ENCODE measurements around the gene FGD6. TPM values are rescaled to one million over a fixed set of nuclear protein-coding genes. Genes with fewer than 3 reads are reported as not detected.

Gene FGD6
- total and polyA plus RNA-seq, 9 donors: 4.5 to 18.7 (median 15.2) TPM

GRCh38 chr12:95085612-95086011, 131.7 kb downstream of the FGD6 start:
- intact Hi-C loops (cut with DNase I): no loop called here
- Histone ChIP-seq H3K27ac (no peak overlapping the region), H3K36me3 (no peaks in the 10 kb centered on the region), H3K4me1 (ENCODE audit: insufficient read depth) (peaks cover 3% of the 10 kb centered on the region), H3K4me3 (no peak overlapping the region), H3K9me3 (no peaks in the 10 kb centered on the region), H3K27me3 (no peaks in the 10 kb centered on the region)
- no peak for DNase-seq
- TF ChIP-seq POLR2A (IDR thresholded peaks at IDR 0.05): no peak
- TF ChIP-seq, protein P1, sequence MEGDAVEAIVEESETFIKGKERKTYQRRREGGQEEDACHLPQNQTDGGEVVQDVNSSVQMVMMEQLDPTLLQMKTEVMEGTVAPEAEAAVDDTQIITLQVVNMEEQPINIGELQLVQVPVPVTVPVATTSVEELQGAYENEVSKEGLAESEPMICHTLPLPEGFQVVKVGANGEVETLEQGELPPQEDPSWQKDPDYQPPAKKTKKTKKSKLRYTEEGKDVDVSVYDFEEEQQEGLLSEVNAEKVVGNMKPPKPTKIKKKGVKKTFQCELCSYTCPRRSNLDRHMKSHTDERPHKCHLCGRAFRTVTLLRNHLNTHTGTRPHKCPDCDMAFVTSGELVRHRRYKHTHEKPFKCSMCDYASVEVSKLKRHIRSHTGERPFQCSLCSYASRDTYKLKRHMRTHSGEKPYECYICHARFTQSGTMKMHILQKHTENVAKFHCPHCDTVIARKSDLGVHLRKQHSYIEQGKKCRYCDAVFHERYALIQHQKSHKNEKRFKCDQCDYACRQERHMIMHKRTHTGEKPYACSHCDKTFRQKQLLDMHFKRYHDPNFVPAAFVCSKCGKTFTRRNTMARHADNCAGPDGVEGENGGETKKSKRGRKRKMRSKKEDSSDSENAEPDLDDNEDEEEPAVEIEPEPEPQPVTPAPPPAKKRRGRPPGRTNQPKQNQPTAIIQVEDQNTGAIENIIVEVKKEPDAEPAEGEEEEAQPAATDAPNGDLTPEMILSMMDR (IDR thresholded peaks at IDR 0.05): no peak
- TF ChIP-seq EP300 (IDR thresholded peaks at IDR 0.05): no peak

- Histone ChIP-seq H3K4me1 (ENCODE audit: insufficient read depth) (peaks cover 3% of the 10 kb centered on the region), H3K4me3 (no peak overlapping the region), H3K36me3 (no peaks in the 10 kb centered on the region), H3K9me3 (no peaks in the 10 kb centered on the region), H3K27ac (peak overlapping the region in 1 of 2 donors; percentile 50), H3K27me3 (no peaks in the 10 kb centered on the region)
- intact Hi-C loops (cut with DNase I): no loop called here
- TF ChIP-seq, protein P1 (IDR thresholded peaks at IDR 0.05): no peak
- TF ChIP-seq POLR2A (IDR thresholded peaks at IDR 0.05) (no peak), EP300 (IDR thresholded peaks at IDR 0.05) (no peak)
- DNase-seq: peak in 1 of 5 donors; percentile 37
- 3 to 6% (median 5%) methylated on average over 4 of the region's 4 CpGs for WGBS, 3 donors
Observed at GRCh38 chr12:95083938-95084337, 133.3 kb downstream of the FGD6 start.

GRCh38 chr12:95083471-95083870, 133.8 kb downstream of the FGD6 start:
- H3K27ac ChIP-seq: peak overlapping the region in 1 of 2 donors; percentile 50
- H3K4me3 ChIP-seq: no peak overlapping the region

DNA sequence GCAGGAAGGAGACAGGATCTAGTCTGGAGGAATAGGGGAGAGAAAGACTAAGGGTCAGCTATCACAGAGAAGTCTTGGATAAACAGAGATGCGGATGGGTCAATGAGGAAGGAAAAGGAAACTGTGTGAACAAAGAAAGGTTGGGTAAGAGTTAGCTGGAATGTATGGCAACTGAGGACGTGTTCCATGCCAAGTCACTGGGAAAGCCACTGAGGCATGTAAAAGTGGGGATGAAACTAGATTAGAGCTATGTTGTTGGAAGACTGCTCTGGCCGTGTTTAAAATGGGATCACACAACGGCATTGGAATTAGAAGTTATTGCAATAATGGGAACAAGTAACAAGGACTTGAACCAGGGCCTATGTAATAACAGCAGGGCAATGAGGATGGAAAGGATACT, 139.9 kb downstream of the FGD6 start:
- Histone ChIP-seq H3K27me3 (no peaks in the 10 kb centered on the region), H3K9me3 (no peaks in the 10 kb centered on the region), H3K27ac (no peak overlapping the region), H3K36me3 (no peaks in the 10 kb centered on the region), H3K4me1 (ENCODE audit: insufficient read depth) (peaks cover 8% of the 10 kb centered on the region), H3K4me3 (no peak overlapping the region)
- intact Hi-C loops (cut with DNase I): no loop called here
- DNase-seq: no peak
- 69 to 83% (median 80%) methylated on average over 4 of the region's 4 CpGs for WGBS, 3 donors
- TF ChIP-seq POLR2A (IDR thresholded peaks at IDR 0.05) (no peak), EP300 (IDR thresholded peaks at IDR 0.05) (no peak)
- TF ChIP-seq, protein P1 (IDR thresholded peaks at IDR 0.05): no peak

More at GRCh38 chr12:95083471-95083870, 133.8 kb downstream of the FGD6 start:
- TF ChIP-seq, protein P1 (IDR thresholded peaks at IDR 0.05): no peak
- TF ChIP-seq POLR2A (IDR thresholded peaks at IDR 0.05): no peak
- no peak for TF ChIP-seq EP300 (IDR thresholded peaks at IDR 0.05)
- intact Hi-C loops (cut with DNase I): no loop called here
- Histone ChIP-seq H3K27me3 (no peaks in the 10 kb centered on the region), H3K36me3 (no peaks in the 10 kb centered on the region), H3K4me1 (ENCODE audit: insufficient read depth) (peaks cover 3% of the 10 kb centered on the region), H3K9me3 (no peaks in the 10 kb centered on the region)
- DNase-seq: no peak

All from ovary (tissue), 9 donors.